HG02642 (cell line): ENCODE results near the gene CYBB.

Source experiments
- ATAC-seq: cut with Tn5 transposase; IDR thresholded peaks from one replicate; pipeline ENCODE4 v1.9.1; 2021; ENCODE audit warnings: mild to moderate bottlenecking; ENCODE audit not compliant: unreplicated experiment, poor library complexity

The CYBB gene

GRCh38 chrX:37783305-37783704 lies 3.4 kb downstream of the CYBB start:
- no peak for ATAC-seq

GRCh38 chrX:37785569-37785968 lies 5.7 kb downstream of the CYBB start:
- ATAC-seq: no peak

GRCh38 chrX:37786624-37787422 lies 7.0 kb downstream of the CYBB start:
- ATAC-seq: peak; percentile 82

- ATAC-seq: peak; percentile 71
Measured at GRCh38 chrX:37787423-37787869, 7.6 kb downstream of the CYBB start.

- no peak for ATAC-seq
Measured at GRCh38 chrX:37796310-37796709, 16.5 kb downstream of the CYBB start.

- peak; percentile 89 for ATAC-seq
Measured at GRCh38 chrX:37796805-37797204, 16.9 kb downstream of the CYBB start.

GRCh38 chrX:37799936-37800335 lies 20.1 kb downstream of the CYBB start:
- no peak for ATAC-seq

GRCh38 chrX:37800717-37801116 lies 20.9 kb downstream of the CYBB start:
- ATAC-seq: no peak

GRCh38 chrX:37802028-37802427 lies 22.2 kb downstream of the CYBB start:
- no peak for ATAC-seq

- no peak for ATAC-seq
Measured at GRCh38 chrX:37803057-37803456, 23.2 kb downstream of the CYBB start.

- ATAC-seq: peak; percentile 45
Measured at GRCh38 chrX:37809970-37810369, 30.1 kb downstream of the CYBB start.

- ATAC-seq: no peak
Measured at GRCh38 chrX:37812110-37812509, 32.3 kb downstream of the CYBB start.

- ATAC-seq: no peak
Measured at GRCh38 chrX:37813570-37813969, 33.7 kb downstream of the CYBB start.

GRCh38 chrX:37815366-37815765 lies 35.5 kb downstream of the CYBB start:
- ATAC-seq: no peak

GRCh38 chrX:37816766-37817165 lies 36.9 kb downstream of the CYBB start:
- no peak for ATAC-seq

- ATAC-seq: no peak
Measured at GRCh38 chrX:37817176-37817575, 37.3 kb downstream of the CYBB start.

GRCh38 chrX:37817579-37817978 lies 37.7 kb downstream of the CYBB start:
- peak; percentile 45 for ATAC-seq

GRCh38 chrX:37818031-37818430 lies 38.2 kb downstream of the CYBB start:
- ATAC-seq: no peak

GRCh38 chrX:37820646-37821045 lies 40.8 kb downstream of the CYBB start:
- ATAC-seq: no peak

GRCh38 chrX:37824491-37825214 lies 44.8 kb downstream of the CYBB start:
- ATAC-seq: no peak

- no peak for ATAC-seq
Measured at GRCh38 chrX:37825215-37825842, 45.5 kb downstream of the CYBB start.
